Central memory CD8-positive, alpha-beta T cell (primary cell): Measurements from ENCODE around the gene CCL20.
A peak's percentile ranks its signal among the peaks of the same experiment; 100 is the strongest.

Experiments used
- ATAC-seq: fragments of 150-1000 bp; cut with Tn5 transposase; replicated peaks from 2 replicates; pipeline ENCODE4 v1.10.0; 2022; ENCODE audit warnings: mild to moderate bottlenecking, moderate FRiP score, moderate number of reproducible peaks; ENCODE audit not compliant: poor library complexity, severe bottlenecking; ENCODE audit errors: extremely low read depth
- DNase-seq, 2 donors: peaks; one replicate each; pipeline ENCODE4 v3.0.0; 2021; ENCODE audit warnings: low spot score in 2 of 2
- H3K27ac Mint-ChIP-seq: one replicate; pipeline ENCODE4 v1.8.0; 2022; ENCODE audit warnings: low read depth, mild to moderate bottlenecking, moderate library complexity, mixed read lengths
- H3K27me3 Mint-ChIP-seq: one replicate; pipeline ENCODE4 v1.8.0; 2022; ENCODE audit warnings: mixed read lengths
- H3K36me3 Mint-ChIP-seq: one replicate; pipeline ENCODE4 v1.8.0; 2022; ENCODE audit warnings: mild to moderate bottlenecking, moderate library complexity, mixed read lengths; ENCODE audit not compliant: insufficient read depth
- H3K4me1 Mint-ChIP-seq: one replicate; pipeline ENCODE4 v1.8.0; 2022; ENCODE audit warnings: mixed read lengths
- H3K4me3 Mint-ChIP-seq: one replicate; pipeline ENCODE4 v1.8.0; 2022; ENCODE audit warnings: mild to moderate bottlenecking, moderate library complexity, mixed read lengths
- H3K9me3 Mint-ChIP-seq: one replicate; pipeline ENCODE4 v1.8.0; 2022; ENCODE audit warnings: mixed read lengths

CCL20 gene, protein sequence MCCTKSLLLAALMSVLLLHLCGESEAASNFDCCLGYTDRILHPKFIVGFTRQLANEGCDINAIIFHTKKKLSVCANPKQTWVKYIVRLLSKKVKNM

DNA sequence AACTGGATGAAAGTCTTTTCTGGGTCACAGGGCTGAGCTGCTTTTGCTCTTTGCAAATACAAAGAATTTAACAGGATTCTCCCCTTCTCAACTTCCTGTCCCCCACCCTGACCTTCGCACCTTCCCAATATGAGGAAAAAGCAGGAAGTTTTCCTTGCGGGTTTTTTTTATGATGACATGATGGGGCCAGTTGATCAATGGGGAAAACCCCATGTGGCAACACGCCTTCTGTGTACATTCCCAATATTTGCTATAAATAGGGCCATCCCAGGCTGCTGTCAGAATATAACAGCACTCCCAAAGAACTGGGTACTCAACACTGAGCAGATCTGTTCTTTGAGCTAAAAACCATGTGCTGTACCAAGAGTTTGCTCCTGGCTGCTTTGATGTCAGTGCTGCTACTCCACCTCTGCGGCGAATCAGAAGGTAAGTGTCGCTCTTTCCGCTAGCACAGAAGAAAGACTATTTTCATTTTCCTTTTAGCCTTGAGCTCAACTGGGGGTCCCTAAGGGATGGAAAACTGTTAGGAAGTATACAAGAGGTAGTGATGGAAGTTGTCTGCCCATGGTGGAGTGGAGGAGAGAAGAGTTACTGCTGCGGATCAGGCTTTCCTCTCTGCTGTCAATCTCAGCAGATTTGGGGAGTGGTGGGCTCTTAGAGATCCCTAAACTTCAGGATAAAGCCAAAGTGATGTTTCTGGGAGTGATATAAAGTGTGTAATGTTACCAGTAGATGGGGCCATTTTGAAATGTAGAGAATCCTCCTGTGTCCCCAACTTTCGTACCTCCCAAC, at the start of gene CCL20:
Gene CCL20 (plus strand): TSS at position 281 of the 792 bp plus-strand sequence. CDS start 70 bp downstream, at position 351.
- no peaks in the 10 kb centered on the region for H3K9me3 Mint-ChIP-seq
- H3K36me3 Mint-ChIP-seq, result no peaks in the 10 kb centered on the region
- no peak within 1 kb of the TSS for H3K4me3 Mint-ChIP-seq
- DNase-seq (no peak), ATAC-seq (no peak)
- no peak within 1 kb of the TSS for H3K27ac Mint-ChIP-seq
- H3K4me1 Mint-ChIP-seq, result no peaks in the 10 kb centered on the region
- H3K27me3 Mint-ChIP-seq, result peaks cover 12% of the 10 kb centered on the region

DNA sequence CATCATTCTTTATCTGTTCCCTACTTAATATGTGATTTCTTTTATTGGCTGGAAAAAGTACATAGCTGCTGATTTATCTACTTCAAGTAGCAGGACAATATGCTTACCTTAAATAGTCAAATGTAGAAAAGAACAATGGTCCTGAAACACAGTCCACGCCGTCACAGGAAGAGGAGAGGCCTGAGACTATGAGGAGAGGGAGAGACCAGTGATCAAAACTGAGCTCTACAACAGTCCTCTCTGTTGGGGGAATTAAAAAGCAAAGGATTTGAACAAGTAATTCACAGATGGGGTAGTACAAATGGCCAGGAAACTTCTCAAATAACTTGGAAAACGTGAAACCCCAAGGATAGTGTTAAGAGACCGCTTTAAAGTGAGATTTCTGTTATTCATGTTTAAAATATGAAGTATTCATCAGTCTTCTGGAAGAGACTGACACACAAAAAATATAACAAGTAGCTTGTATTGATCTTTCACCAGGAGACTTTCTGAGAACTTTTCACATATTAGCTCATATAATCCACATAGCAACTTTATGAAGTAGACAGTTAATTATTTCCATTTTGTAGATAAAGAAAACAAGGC, 47.8 kb upstream of the CCL20 start:
- H3K27me3 Mint-ChIP-seq, result peaks cover 12% of the 10 kb centered on the region
- DNase-seq (no peak), ATAC-seq (no peak)
- no peak overlapping the region for H3K4me3 Mint-ChIP-seq
- H3K27ac Mint-ChIP-seq, result no peak overlapping the region
- no peaks in the 10 kb centered on the region for H3K9me3 Mint-ChIP-seq
- H3K36me3 Mint-ChIP-seq, result no peaks in the 10 kb centered on the region
- peaks cover 5% of the 10 kb centered on the region for H3K4me1 Mint-ChIP-seq

DNA sequence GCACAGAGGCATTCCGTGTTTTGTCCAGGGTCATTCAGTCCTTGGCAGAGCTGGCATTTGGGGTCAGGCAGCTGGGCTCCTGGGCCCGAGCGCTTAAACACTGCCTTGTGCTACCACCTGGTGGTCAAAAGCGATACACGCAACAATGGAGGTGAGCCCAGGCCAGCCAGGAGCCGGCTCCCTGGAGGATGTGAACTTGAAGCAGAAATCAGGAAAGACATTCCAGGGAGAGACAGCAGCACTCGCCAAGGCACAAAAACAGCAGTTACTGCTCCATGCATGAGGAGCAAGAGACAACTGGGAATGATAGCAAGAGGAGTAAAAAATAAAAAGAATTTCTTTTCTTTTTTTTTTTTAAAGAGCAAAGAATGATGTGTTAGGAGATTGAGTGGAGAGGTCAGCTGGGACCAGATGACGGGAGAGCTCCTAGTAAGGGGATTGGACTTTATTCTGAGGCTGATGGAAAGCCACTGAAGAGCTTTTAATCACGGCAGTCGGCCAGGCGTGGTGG, 47.2 kb upstream of the CCL20 start:
- H3K4me3 Mint-ChIP-seq, result no peak overlapping the region
- H3K27me3 Mint-ChIP-seq, result peaks cover 12% of the 10 kb centered on the region
- H3K4me1 Mint-ChIP-seq, result peaks cover 5% of the 10 kb centered on the region
- no peak overlapping the region for H3K27ac Mint-ChIP-seq
- ATAC-seq (no peak), DNase-seq (peak; percentile 13 to 19)
- no peaks in the 10 kb centered on the region for H3K36me3 Mint-ChIP-seq
- H3K9me3 Mint-ChIP-seq, result no peaks in the 10 kb centered on the region

DNA sequence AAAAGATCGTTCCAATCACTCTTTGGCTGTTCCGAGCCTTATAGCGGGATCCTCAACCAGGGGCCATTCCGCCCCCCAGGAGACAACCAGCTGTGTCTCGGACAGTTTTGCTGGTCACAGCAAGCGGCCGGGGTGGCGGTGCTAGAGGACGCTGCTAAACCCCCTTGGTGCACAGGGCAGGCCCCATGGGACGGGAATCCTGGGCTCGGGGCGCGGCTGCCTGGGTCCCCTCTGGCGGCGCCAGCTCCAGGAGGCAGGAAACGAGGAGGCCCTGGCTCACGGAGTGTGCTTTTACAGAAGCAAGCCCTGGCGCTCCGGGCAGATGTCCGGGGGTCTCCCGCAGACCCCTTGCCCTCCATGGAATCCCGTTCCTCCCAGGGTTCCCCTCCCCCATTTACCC, 45.8 kb upstream of the CCL20 start:
- no peaks in the 10 kb centered on the region for H3K9me3 Mint-ChIP-seq
- H3K27ac Mint-ChIP-seq, result no peak overlapping the region
- no peak for DNase-seq
- peaks cover 5% of the 10 kb centered on the region for H3K4me1 Mint-ChIP-seq
- H3K36me3 Mint-ChIP-seq, result no peaks in the 10 kb centered on the region
- H3K4me3 Mint-ChIP-seq, result no peak overlapping the region
- no peak for ATAC-seq
- H3K27me3 Mint-ChIP-seq, result peaks cover 12% of the 10 kb centered on the region

DNA sequence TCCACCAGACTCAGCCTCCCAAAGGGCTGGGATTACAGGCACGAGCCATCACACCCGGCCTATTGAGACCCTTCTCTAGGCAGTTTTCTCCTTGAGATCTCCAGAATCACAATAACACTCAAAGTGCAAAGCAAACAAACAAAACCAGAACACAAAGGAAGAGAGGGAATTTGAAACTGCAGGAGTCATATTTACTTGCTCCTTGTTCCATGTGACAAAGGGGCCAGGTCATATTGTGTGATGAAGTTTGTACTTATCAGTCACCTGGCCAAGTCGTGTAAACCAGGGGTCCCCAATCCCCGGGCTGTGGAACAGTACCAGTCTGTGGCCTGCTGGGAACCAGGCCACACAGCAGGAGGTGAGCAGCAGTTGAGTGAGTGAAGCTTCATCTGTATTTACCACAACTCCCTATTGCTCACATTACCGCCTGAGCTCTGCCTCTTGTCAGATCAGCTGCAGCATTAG, 41.4 kb upstream of the CCL20 start:
- Mint-ChIP-seq H3K36me3 (no peaks in the 10 kb centered on the region), H3K9me3 (no peaks in the 10 kb centered on the region), H3K27ac (no peak overlapping the region), H3K27me3 (no peaks in the 10 kb centered on the region), H3K4me1 (no peaks in the 10 kb centered on the region), H3K4me3 (no peak overlapping the region)
- DNase-seq (no peak), ATAC-seq (no peak)

DNA sequence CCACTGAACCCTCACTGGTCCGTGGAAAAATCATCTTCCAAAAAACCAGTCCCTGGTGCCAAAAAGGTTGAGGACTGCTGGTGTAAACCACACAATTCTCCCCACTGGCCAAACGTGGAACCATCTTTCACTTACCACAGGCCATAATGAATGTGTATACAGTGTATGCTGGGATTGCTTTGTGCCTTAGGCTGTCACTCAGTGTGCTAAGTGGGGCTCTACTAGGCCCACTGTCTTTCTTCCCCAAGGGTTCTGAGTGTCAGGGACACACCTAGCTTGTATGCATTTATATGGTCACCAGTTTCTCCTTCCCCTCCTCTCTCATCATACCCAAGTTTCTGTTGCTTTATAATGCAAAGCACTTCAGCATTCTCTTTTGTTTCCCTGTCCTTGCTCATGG, 40.7 kb upstream of the CCL20 start:
- DNase-seq, result no peak
- H3K27me3 Mint-ChIP-seq, result no peaks in the 10 kb centered on the region
- H3K36me3 Mint-ChIP-seq, result no peaks in the 10 kb centered on the region
- H3K4me1 Mint-ChIP-seq, result no peaks in the 10 kb centered on the region
- no peaks in the 10 kb centered on the region for H3K9me3 Mint-ChIP-seq
- no peak for ATAC-seq
- H3K27ac Mint-ChIP-seq, result no peak overlapping the region
- no peak overlapping the region for H3K4me3 Mint-ChIP-seq

DNA sequence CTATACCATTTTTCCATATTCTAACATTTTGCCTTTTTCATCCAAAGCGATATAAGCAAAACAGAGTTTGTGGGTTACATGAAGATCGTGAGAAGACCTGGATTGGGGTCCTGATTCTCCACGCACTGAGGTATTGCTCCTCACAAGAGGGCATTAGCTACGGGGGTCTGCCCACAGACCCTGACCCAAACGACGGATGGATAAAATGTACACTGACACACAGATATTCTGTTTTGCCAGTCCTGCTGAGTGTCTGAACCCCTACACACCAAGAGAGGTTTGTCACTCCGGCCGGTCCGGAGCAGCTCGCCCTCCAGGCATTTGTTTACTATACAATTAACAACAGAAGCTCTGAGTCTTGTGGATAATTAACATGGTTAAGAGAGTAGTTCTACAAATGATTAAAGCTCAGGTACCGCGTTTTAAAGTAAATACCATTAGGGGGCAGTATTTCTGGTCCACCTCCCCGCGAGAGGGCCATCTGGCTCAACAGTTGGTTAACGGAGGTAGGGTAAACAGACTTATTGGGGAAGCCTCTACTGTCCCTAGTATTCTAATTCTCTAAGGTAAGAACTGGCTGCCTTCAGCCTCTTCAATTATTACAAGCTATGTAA, 39.5 kb upstream of the CCL20 start:
- H3K36me3 Mint-ChIP-seq, result no peaks in the 10 kb centered on the region
- no peak overlapping the region for H3K27ac Mint-ChIP-seq
- H3K27me3 Mint-ChIP-seq, result peaks cover 10% of the 10 kb centered on the region
- no peak for DNase-seq
- H3K4me3 Mint-ChIP-seq, result no peak overlapping the region
- no peaks in the 10 kb centered on the region for H3K9me3 Mint-ChIP-seq
- no peaks in the 10 kb centered on the region for H3K4me1 Mint-ChIP-seq
- ATAC-seq, result no peak

DNA sequence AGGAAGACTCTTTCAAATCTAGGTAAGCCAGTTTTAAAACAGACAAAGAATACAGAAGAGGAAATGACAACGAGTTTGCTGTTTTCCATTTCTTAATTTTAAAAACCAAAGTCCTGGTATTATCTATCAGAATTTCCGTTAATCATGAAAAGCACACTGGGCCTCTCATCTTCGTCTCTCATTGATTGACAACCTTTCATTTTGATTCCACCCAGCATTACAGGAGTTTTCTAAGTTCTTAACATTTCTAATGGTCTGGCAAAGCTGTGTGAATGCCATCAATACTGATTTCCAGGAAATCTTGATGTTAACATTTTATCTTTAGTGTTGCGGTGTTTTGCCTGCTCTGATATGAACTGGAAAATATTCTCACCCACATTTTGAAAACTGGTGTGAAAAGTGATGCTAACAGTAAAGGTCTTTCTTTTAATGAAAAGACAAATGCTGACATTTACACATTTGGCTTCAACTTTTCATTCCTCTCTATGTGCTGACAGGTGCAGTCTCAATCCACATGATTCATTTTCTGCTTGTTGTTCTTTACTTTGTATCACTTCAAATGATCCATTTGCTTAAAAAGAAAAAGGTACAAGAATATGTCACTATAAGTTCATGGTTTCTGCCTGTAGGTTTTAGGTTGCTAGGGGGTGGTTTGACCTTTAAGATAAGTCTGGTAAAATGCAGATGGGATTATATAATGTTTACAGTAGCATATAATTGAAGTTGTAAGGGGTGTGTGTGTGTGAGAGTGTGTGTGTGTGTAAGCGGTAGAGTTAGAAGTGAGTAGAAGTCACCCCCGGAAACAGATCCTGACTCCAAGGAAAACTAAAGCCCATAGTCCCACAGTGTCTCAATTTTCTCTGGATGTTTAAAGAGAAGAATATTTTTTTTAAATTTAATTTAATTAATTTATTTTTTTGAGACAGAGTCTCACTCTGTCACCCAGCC, 38.5 kb upstream of the CCL20 start:
- H3K27me3 Mint-ChIP-seq, result peaks cover 11% of the 10 kb centered on the region
- ATAC-seq (no peak), DNase-seq (no peak)
- no peak overlapping the region for H3K4me3 Mint-ChIP-seq
- no peaks in the 10 kb centered on the region for H3K9me3 Mint-ChIP-seq
- no peaks in the 10 kb centered on the region for H3K4me1 Mint-ChIP-seq
- H3K27ac Mint-ChIP-seq, result no peak overlapping the region
- H3K36me3 Mint-ChIP-seq, result no peaks in the 10 kb centered on the region

DNA sequence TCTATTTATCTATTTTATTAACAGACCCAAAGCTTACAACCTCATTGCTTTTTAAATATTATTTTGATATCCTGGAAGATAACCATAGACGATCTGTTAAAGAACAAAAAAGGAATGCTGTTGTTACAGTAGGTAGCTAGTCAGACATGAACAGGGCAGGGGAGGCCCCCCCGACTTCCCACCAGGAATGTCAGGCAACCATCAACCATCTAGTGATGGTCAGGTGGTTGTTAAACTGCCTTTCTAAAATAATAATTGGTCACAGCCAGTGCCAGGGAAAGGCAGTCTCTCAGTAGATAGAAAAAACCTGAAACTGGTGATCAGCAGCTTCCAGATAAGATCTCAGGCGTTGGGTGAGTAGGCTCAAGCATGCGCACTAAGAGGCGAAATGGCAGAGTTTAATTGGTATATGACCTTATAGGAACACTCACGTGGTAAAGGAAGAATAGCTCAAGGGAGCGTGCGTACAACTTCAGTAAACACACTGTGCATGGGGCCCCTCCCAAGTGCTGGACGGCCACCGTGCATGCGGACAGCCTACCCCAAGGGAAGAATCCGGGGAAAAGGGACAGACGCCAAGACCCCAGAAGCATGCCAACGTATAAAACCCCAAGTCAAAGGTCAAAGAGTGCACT, 32.5 kb upstream of the CCL20 start:
- Mint-ChIP-seq H3K27me3 (peaks cover 60% of the 10 kb centered on the region), H3K4me1 (peaks cover 8% of the 10 kb centered on the region), H3K9me3 (no peaks in the 10 kb centered on the region), H3K4me3 (no peak overlapping the region), H3K36me3 (peaks cover 2% of the 10 kb centered on the region), H3K27ac (no peak overlapping the region)
- DNase-seq (no peak), ATAC-seq (no peak)

DNA sequence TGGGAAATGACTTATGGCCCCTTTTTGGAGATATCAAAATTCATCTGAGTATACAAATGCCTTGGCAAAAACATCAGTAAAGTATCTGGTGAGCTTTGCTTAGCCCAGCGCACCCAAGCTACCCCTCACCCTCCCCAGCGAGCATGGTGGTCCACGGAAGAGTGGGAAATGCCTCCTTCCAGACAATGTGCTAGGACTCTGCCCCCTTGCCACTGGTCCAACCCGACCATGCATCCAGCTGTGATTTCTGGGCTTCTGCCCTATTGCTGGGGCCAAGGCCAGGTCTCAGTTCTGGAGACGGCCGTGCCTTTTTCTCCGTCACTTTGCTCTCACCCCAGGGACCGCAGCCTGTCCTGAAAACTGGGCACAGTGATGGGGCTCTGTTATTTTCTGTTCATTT, 31.8 kb upstream of the CCL20 start:
- DNase-seq (no peak), ATAC-seq (no peak)
- Mint-ChIP-seq H3K4me3 (no peak overlapping the region), H3K9me3 (no peaks in the 10 kb centered on the region), H3K4me1 (peaks cover 8% of the 10 kb centered on the region), H3K27ac (no peak overlapping the region), H3K27me3 (peaks cover 66% of the 10 kb centered on the region), H3K36me3 (peaks cover 2% of the 10 kb centered on the region)

DNA sequence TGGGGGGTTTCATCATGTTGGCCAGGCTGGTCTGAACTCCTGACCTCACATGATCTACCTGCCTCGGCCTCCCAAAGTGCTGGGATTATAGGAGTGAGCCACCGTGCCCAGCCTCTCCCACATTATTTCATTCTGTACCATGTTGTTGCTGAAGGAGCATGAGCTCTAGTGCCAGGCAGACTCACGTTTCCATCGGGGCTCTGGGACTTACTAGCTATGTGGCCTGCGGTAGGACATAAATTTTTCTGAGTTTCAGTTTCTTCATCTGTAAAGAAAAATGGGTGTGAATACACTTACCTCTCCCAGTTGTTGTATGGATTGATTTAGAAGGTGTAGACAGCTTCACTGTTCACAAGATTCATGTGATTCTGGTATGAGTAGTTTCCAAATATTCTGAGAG, 30.8 kb upstream of the CCL20 start:
- Mint-ChIP-seq H3K27ac (no peak overlapping the region), H3K36me3 (peaks cover 2% of the 10 kb centered on the region), H3K9me3 (no peaks in the 10 kb centered on the region), H3K27me3 (peaks cover 66% of the 10 kb centered on the region), H3K4me3 (no peak overlapping the region), H3K4me1 (peaks cover 8% of the 10 kb centered on the region)
- ATAC-seq (no peak), DNase-seq (no peak)
